ENCODE measurements around the gene NAV3. TPM values are rescaled to one million over a fixed set of nuclear protein-coding genes. Genes with fewer than 3 reads are reported as not detected.

Gene NAV3
- total and polyA plus RNA-seq, 2 donors (not counting 1 experiment from before 2014, with no cell fraction given) = not detected

GRCh38 chr12:77940567-77940966 is 109.9 kb downstream of the NAV3 start:
- H2AFZ ChIP-seq (ENCODE audit: insufficient read depth, low read depth, low read length, poor library complexity, severe bottlenecking) = no peak overlapping the region
- H3K4me1 ChIP-seq (ENCODE audit: control insufficient read depth in 2 of 2, insufficient read depth in 2 of 2, low read length in 2 of 2) = no peaks in the 10 kb centered on the region
- no peak overlapping the region for H3K4me3 ChIP-seq (ENCODE audit: control extremely low read depth in 1 of 5, extremely low read depth in 1 of 5, insufficient read depth in 1 of 5, low read depth in 2 of 5, low read length in 4 of 5)
- intact Hi-C loops (cut with micrococcal nuclease) = no loop called here
- Mint-ChIP-seq H3K4me3 (no peak overlapping the region), H3K9me3 (ENCODE audit: insufficient read depth) (no peaks in the 10 kb centered on the region), H3K27me3 (no peaks in the 10 kb centered on the region), H3K27ac (no peak overlapping the region), H3K4me1 (no peaks in the 10 kb centered on the region)
- ChIA-PET CTCF (no interaction called here), POLR2A (no interaction called here)
- no peak for ATAC-seq (ENCODE audit: low read depth)
- H4K20me1 ChIP-seq (ENCODE audit: control insufficient read depth, insufficient read depth, low read length, poor library complexity, severe bottlenecking) = no peaks in the 10 kb centered on the region
- no peaks in the 10 kb centered on the region for H3K9me3 ChIP-seq (ENCODE audit: control extremely low read depth in 1 of 3, control insufficient read depth in 2 of 3, insufficient read depth in 1 of 3, low read length in 2 of 3)
- H3K9ac ChIP-seq (ENCODE audit: low read length) = no peak overlapping the region
- no peak for TF ChIP-seq CTCF (IDR thresholded peaks at IDR 0.05)
- TF ChIP-seq EZH2 (IDR thresholded peaks at IDR 0.05; ENCODE audit: borderline replicate concordance, insufficient read depth, low read depth, low read length, poor library complexity, severe bottlenecking) = no peak
- H3K79me2 ChIP-seq (ENCODE audit: control insufficient read depth, insufficient read depth, low read length) = no peaks in the 10 kb centered on the region
- no peak overlapping the region for H3K27ac ChIP-seq (ENCODE audit: low read length in 2 of 2)
- H3K27me3 ChIP-seq (replicated peaks in 1 of 4; ENCODE audit: control extremely low read depth in 1 of 4, control insufficient read depth in 3 of 4, insufficient read depth in 4 of 4, low read length in 3 of 4) = no peaks in the 10 kb centered on the region
- DNase-seq = no peak
- no peak overlapping the region for H3K4me2 ChIP-seq (replicated peaks; ENCODE audit: low read depth, low read length, poor library complexity, severe bottlenecking)
- 11% methylated on average over 2 of the region's 2 CpGs for WGBS (ENCODE audit: insufficient coverage)
- H3K36me3 ChIP-seq (replicated peaks in 1 of 2; ENCODE audit: control extremely low read depth in 1 of 2, control insufficient read depth in 1 of 2, extremely low read depth in 1 of 2, insufficient read depth in 2 of 2, low read length in 1 of 2) = no peaks in the 10 kb centered on the region

DNA sequence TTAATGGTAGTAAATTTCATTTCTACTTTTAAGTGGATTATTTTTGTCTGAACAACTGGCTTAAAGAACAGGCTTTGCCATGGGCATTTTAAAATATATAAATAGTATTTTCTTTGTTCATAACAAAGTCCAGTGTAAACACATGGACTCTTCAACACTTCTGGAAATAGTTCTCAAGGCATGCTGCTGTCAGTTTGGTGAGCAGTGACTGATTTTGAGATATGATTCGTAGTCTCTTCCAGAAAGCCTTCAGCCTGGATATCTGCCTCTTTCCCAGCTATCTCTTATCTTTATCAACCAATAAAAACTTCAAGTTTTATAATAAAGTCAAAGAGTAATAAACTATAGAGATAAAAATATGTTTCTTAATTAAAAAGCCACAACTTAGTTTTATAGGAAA is 110.7 kb downstream of the NAV3 start:
- no peak overlapping the region for H3K27ac Mint-ChIP-seq
- DNase-seq = no peak
- no peaks in the 10 kb centered on the region for H3K27me3 ChIP-seq (replicated peaks in 1 of 4; ENCODE audit: control extremely low read depth in 1 of 4, control insufficient read depth in 3 of 4, insufficient read depth in 4 of 4, low read length in 3 of 4)
- no peak overlapping the region for H3K4me2 ChIP-seq (replicated peaks; ENCODE audit: low read depth, low read length, poor library complexity, severe bottlenecking)
- H4K20me1 ChIP-seq (ENCODE audit: control insufficient read depth, insufficient read depth, low read length, poor library complexity, severe bottlenecking) = no peaks in the 10 kb centered on the region
- POLR2A ChIA-PET = no interaction called here
- intact Hi-C loops (cut with micrococcal nuclease) = no loop called here
- no peaks in the 10 kb centered on the region for H3K4me1 ChIP-seq (ENCODE audit: control insufficient read depth in 2 of 2, insufficient read depth in 2 of 2, low read length in 2 of 2)
- WGBS (ENCODE audit: insufficient coverage) = no CpG with 5 or more reads among the region's 1 CpG
- no peak overlapping the region for H3K4me3 Mint-ChIP-seq
- TF ChIP-seq CTCF (IDR thresholded peaks at IDR 0.05) = no peak
- TF ChIP-seq EZH2 (IDR thresholded peaks at IDR 0.05; ENCODE audit: borderline replicate concordance, insufficient read depth, low read depth, low read length, poor library complexity, severe bottlenecking) = no peak
- no peaks in the 10 kb centered on the region for H3K79me2 ChIP-seq (ENCODE audit: control insufficient read depth, insufficient read depth, low read length)
- no peak overlapping the region for H3K4me3 ChIP-seq (ENCODE audit: control extremely low read depth in 1 of 5, extremely low read depth in 1 of 5, insufficient read depth in 1 of 5, low read depth in 2 of 5, low read length in 4 of 5)
- no peaks in the 10 kb centered on the region for H3K27me3 Mint-ChIP-seq
- no peaks in the 10 kb centered on the region for H3K9me3 ChIP-seq (ENCODE audit: control extremely low read depth in 1 of 3, control insufficient read depth in 2 of 3, insufficient read depth in 1 of 3, low read length in 2 of 3)
- no peak overlapping the region for H3K27ac ChIP-seq (ENCODE audit: low read length in 2 of 2)
- CTCF ChIA-PET = no interaction called here
- no peak for ATAC-seq (ENCODE audit: low read depth)
- H3K4me1 Mint-ChIP-seq = no peaks in the 10 kb centered on the region
- H2AFZ ChIP-seq (ENCODE audit: insufficient read depth, low read depth, low read length, poor library complexity, severe bottlenecking) = no peak overlapping the region
- no peaks in the 10 kb centered on the region for H3K9me3 Mint-ChIP-seq (ENCODE audit: insufficient read depth)
- H3K36me3 ChIP-seq (replicated peaks in 1 of 2; ENCODE audit: control extremely low read depth in 1 of 2, control insufficient read depth in 1 of 2, extremely low read depth in 1 of 2, insufficient read depth in 2 of 2, low read length in 1 of 2) = no peaks in the 10 kb centered on the region
- no peak overlapping the region for H3K9ac ChIP-seq (ENCODE audit: low read length)
